Endodermal cell (in vitro differentiated cells): ENCODE measurements around the gene CDC27. TPM values are rescaled to one million over a fixed set of nuclear protein-coding genes. Genes with fewer than 3 reads are reported as not detected.
"Not testable (repeated sequence)": the region's sequence is repeated elsewhere in the genome, so short reads cannot be mapped to it uniquely, and the experiment has no call there.

Experiments used
- DNase-seq: peaks from one replicate; pipeline ENCODE4 v3.0.0-alpha.2; 2017
- H3K27ac ChIP-seq: 2 replicates; pipeline ENCODE4 v1.5.1; 2013; ENCODE audit warnings: mild to moderate bottlenecking, low read depth, low read length, moderate library complexity
- H3K27me3 ChIP-seq: 2 replicates; pipeline ENCODE4 v1.6.1; 2013; ENCODE audit warnings: mild to moderate bottlenecking, low read length, moderate library complexity; ENCODE audit not compliant: insufficient read depth, control insufficient read depth, poor library complexity, severe bottlenecking
- H3K36me3 ChIP-seq: 2 replicates; pipeline ENCODE4 v1.7.0; 2013; ENCODE audit warnings: mild to moderate bottlenecking, low read length, moderate library complexity; ENCODE audit not compliant: control insufficient read depth, insufficient read depth
- H3K4me1 ChIP-seq: one replicate; pipeline ENCODE4 v1.7.0; 2013; ENCODE audit warnings: low read length; ENCODE audit not compliant: control insufficient read depth, insufficient read depth
- H3K4me3 ChIP-seq: 2 replicates; pipeline ENCODE4 v1.5.1; 2013; ENCODE audit warnings: mild to moderate bottlenecking, low read length, moderate library complexity
- H3K9ac ChIP-seq: 2 replicates; pipeline ENCODE4 v1.6.1; 2013; ENCODE audit warnings: mild to moderate bottlenecking, low read length, moderate library complexity; ENCODE audit not compliant: poor library complexity, severe bottlenecking; ENCODE audit errors: extremely low read depth
- H3K9me3 ChIP-seq: 2 replicates; pipeline ENCODE4 v1.6.1; 2013; ENCODE audit warnings: mild to moderate bottlenecking, low read length, moderate library complexity; ENCODE audit not compliant: control insufficient read depth
- H3K27ac Mint-ChIP-seq: 2 replicates; pipeline ENCODE4 v1.8.0; 2020; ENCODE audit warnings: mixed read lengths
- H3K27me3 Mint-ChIP-seq: 2 replicates; pipeline ENCODE4 v1.8.0; 2021; ENCODE audit warnings: mild to moderate bottlenecking, mixed read lengths; ENCODE audit not compliant: insufficient read depth
- H3K36me3 Mint-ChIP-seq: 2 replicates; pipeline ENCODE4 v1.8.0; 2020; ENCODE audit warnings: low read depth, mixed read lengths
- H3K4me1 Mint-ChIP-seq: 2 replicates; pipeline ENCODE4 v1.8.0; 2020; ENCODE audit warnings: mixed read lengths
- H3K4me3 Mint-ChIP-seq: 2 replicates; pipeline ENCODE4 v1.8.0; 2020; ENCODE audit warnings: mild to moderate bottlenecking, moderate library complexity, mixed read lengths
- H3K9me3 Mint-ChIP-seq: 2 replicates; pipeline ENCODE4 v1.8.0; 2020; ENCODE audit warnings: mild to moderate bottlenecking, mixed read lengths
- WGBS, 2 experiments: methylation state at CpG; one replicate each; pipeline versions ENCODE4 v1.1.5 to v1.1.7; 2013; ENCODE audit warnings: missing lambda C conversion rate in 2 of 2, mixed read lengths in 1 of 2; ENCODE audit not compliant: insufficient coverage in 1 of 2, insufficient read length in 1 of 2; 5-methylcytosine and 5-hydroxymethylcytosine counted together
- total RNA-seq, 2 donors: library from RNA; stranded (reverse); fragmentation: NEBNext Ultra II Directional in 1 of 2; extraction: Animal tissue kit (Norgen Biotek cat#: 25700) in 1 of 2; gene quantifications; 2 replicates in 1 of 2; 3 replicates in 1 of 2; pipeline ENCODE4 v1.2.1, GENCODE V29; 2021
- TF ChIP-seq, protein P1 (sequence below): fragments of 200-600 bp; sonication (generic); conservative IDR thresholded peaks from 2 replicates; pipeline ENCODE4 v1.5.0; 2021; ENCODE audit warnings: antibody characterized with exemption, mild to moderate bottlenecking

Gene CDC27
- total RNA-seq, 2 donors from 2014 or later: 72.1 to 108 TPM

DNA sequence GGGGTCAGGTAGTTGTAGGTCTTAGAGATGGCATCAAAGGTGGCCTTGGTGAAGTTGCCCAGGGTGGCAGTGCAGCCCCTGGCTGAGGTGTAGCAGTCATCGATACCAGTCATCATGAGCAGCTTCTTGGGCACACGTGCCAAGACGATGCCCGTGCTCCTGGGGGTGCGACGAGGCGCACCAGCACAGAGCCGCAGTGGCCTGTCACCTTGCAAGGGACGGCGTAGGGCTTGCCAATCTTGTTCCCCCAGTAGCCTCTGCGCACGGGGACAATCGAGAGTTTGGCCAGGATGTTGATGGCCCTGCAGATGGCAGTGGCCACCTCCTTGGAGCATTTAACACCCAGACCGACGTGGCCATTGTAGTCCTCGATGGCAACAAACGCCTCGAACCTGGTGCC lies 29.8 kb downstream of the CDC27 start:
- Histone ChIP-seq H3K36me3 (peaks cover 89% of the 10 kb centered on the region), H3K4me1 (no peaks in the 10 kb centered on the region), H3K27me3 (no peaks in the 10 kb centered on the region), H3K9me3 (no peaks in the 10 kb centered on the region), H3K4me3 (no peak overlapping the region), H3K27ac (no peak overlapping the region), H3K9ac (no peak overlapping the region)
- 97 to 98% methylated on average over 12 to 18 of the region's 18 CpGs for WGBS, 2 experiments
- TF ChIP-seq, protein P1, sequence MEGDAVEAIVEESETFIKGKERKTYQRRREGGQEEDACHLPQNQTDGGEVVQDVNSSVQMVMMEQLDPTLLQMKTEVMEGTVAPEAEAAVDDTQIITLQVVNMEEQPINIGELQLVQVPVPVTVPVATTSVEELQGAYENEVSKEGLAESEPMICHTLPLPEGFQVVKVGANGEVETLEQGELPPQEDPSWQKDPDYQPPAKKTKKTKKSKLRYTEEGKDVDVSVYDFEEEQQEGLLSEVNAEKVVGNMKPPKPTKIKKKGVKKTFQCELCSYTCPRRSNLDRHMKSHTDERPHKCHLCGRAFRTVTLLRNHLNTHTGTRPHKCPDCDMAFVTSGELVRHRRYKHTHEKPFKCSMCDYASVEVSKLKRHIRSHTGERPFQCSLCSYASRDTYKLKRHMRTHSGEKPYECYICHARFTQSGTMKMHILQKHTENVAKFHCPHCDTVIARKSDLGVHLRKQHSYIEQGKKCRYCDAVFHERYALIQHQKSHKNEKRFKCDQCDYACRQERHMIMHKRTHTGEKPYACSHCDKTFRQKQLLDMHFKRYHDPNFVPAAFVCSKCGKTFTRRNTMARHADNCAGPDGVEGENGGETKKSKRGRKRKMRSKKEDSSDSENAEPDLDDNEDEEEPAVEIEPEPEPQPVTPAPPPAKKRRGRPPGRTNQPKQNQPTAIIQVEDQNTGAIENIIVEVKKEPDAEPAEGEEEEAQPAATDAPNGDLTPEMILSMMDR: no peak
- no peak overlapping the region for H3K27ac Mint-ChIP-seq
- H3K27me3 Mint-ChIP-seq: no peaks in the 10 kb centered on the region
- no peak overlapping the region for H3K4me3 Mint-ChIP-seq
- H3K9me3 Mint-ChIP-seq: no peaks in the 10 kb centered on the region
- DNase-seq: no peak
- peaks cover 68% of the 10 kb centered on the region for H3K36me3 Mint-ChIP-seq
- no peaks in the 10 kb centered on the region for H3K4me1 Mint-ChIP-seq

DNA sequence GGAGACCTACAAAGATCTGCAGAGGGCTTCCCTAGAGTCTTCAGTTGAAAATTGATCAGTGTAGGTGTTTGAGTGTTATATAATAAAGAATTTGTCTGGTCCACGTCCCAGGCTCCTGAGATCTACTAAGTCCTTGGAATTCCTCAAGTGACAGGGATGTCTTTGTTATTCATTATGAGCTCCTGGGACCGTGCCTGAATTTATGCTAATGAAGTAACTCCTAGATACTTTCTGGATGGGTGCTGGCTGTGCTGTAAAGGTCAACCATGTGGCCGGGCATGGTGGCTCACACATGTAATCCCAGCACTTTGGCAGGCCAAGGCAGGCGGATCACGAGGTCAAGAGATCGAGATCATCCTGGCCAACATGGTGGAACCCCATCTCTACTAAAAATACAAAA lies 43.7 kb downstream of the CDC27 start:
- Mint-ChIP-seq H3K27me3 (no peaks in the 10 kb centered on the region), H3K9me3 (no peaks in the 10 kb centered on the region), H3K27ac (peak overlapping the region; percentile 2), H3K4me1 (no peaks in the 10 kb centered on the region), H3K36me3 (peaks cover 70% of the 10 kb centered on the region), H3K4me3 (no peak overlapping the region)
- no peaks in the 10 kb centered on the region for H3K27me3 ChIP-seq
- peaks cover under 1% of the 10 kb centered on the region for H3K9me3 ChIP-seq
- no peaks in the 10 kb centered on the region for H3K4me1 ChIP-seq
- 61 to 75% methylated on average over 5 to 6 of the region's 6 CpGs for WGBS, 2 experiments
- peaks cover 89% of the 10 kb centered on the region for H3K36me3 ChIP-seq
- peak; percentile 57 for DNase-seq
- no peak overlapping the region for H3K27ac ChIP-seq
- TF ChIP-seq, protein P1: no peak
- no peak overlapping the region for H3K4me3 ChIP-seq
- no peak overlapping the region for H3K9ac ChIP-seq

DNA sequence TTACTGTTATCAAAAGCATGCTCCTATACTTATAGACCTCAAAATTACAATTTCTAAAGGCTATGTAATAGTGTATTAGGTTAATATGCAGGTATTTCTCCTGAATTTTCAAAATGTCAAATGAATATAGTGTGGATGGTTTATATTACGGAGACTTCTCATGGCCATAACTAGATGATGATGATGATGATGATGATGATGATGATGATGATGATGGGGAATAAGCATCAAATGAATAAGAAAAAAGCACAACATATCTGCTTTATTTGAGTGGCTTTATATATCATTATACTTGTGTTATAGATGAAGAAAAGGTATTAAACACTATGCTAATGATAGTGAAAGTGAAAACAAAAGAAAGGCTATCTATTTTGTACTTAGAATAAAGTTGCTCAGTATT lies 53.9 kb downstream of the CDC27 start:
- H3K9me3 ChIP-seq: peaks cover 9% of the 10 kb centered on the region
- H3K9ac ChIP-seq: no peak overlapping the region
- H3K27ac Mint-ChIP-seq: no peak overlapping the region
- H3K9me3 Mint-ChIP-seq: peaks cover 1% of the 10 kb centered on the region
- H3K27me3 Mint-ChIP-seq: no peaks in the 10 kb centered on the region
- no peaks in the 10 kb centered on the region for H3K4me1 Mint-ChIP-seq
- no peaks in the 10 kb centered on the region for H3K27me3 ChIP-seq
- H3K4me3 Mint-ChIP-seq: no peak overlapping the region
- H3K27ac ChIP-seq: no peak overlapping the region
- TF ChIP-seq, protein P1: no peak
- peaks cover 64% of the 10 kb centered on the region for H3K36me3 Mint-ChIP-seq
- peaks cover 69% of the 10 kb centered on the region for H3K36me3 ChIP-seq
- 89 to 100% methylated on average over 1 of the region's 1 CpG for WGBS, 2 experiments
- DNase-seq: no peak
- H3K4me3 ChIP-seq: no peak overlapping the region
- no peaks in the 10 kb centered on the region for H3K4me1 ChIP-seq

DNA sequence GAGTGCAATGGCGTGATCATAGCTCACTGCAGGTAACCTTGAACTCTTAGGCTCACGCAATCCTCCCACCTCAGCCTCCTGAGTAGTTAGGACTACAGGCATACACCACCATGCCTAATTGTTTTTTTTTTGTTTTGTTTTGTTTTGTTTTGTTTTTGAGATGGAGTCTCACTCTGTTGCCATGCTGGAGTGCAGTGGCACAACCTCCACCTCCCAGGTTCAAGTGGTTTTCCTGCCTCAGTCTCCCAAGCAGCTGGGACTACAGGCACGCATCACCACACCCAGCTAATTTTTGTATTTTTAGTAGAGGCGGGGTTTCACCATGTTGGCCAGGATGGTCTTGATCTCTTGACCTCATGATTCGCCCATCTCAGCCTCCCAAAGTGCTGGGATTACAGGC lies 54.7 kb downstream of the CDC27 start:
- not testable (repeated sequence) for H3K4me3 ChIP-seq, H3K4me1 Mint-ChIP-seq, H3K9me3 Mint-ChIP-seq, H3K9ac ChIP-seq, H3K27ac ChIP-seq, DNase-seq, H3K27me3 Mint-ChIP-seq, H3K27ac Mint-ChIP-seq, H3K27me3 ChIP-seq, H3K9me3 ChIP-seq, H3K4me1 ChIP-seq, H3K4me3 Mint-ChIP-seq
- H3K36me3 ChIP-seq: peaks cover 65% of the 10 kb centered on the region
- H3K36me3 Mint-ChIP-seq: peaks cover 56% of the 10 kb centered on the region
- WGBS, 2 experiments: 99 to 100% methylated on average over 3 to 5 of the region's 5 CpGs
